ENCODE measurements around the gene CDC14A. TPM values are rescaled to one million over a fixed set of nuclear protein-coding genes. Genes with fewer than 3 reads are reported as not detected.

CDC14A gene
- total RNA-seq, 1 experiment from 2014 or later = 6.6 TPM

DNA sequence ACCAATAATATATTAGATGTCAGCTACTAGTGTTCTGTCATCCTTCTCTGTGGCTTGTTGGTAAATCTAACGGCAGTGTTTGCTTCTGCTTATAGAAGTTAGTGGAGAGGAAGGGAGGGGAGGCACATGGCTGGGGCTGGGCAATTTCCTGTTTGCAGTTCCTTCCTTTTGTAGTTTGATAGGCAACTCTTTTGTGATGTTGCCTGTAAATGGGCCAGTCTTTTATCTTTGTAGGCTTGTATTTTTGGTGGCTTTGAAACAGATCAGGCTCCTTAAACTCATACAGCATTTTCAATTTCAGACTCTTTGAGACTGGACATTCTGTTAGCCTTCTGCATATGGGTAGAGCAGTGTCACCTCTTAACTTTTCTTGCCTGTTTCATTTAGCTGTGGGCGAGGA, 48.1 kb downstream of the CDC14A start:
- TF ChIP-seq POLR2AphosphoS5 (IDR thresholded peaks at IDR 0.05; ENCODE audit: low read depth, low read length) (no peak), TCF7L2 (IDR thresholded peaks at IDR 0.05; ENCODE audit: low read depth, low read length) (no peak), SIN3A (IDR thresholded peaks at IDR 0.05; ENCODE audit: borderline replicate concordance, insufficient read depth, low read depth, low read length) (no peak), REST (IDR thresholded peaks at IDR 0.05; ENCODE audit: insufficient read depth in 1 of 2, low read depth in 2 of 2, low read length in 1 of 2) (no peak)
- TF ChIP-seq, protein P1, sequence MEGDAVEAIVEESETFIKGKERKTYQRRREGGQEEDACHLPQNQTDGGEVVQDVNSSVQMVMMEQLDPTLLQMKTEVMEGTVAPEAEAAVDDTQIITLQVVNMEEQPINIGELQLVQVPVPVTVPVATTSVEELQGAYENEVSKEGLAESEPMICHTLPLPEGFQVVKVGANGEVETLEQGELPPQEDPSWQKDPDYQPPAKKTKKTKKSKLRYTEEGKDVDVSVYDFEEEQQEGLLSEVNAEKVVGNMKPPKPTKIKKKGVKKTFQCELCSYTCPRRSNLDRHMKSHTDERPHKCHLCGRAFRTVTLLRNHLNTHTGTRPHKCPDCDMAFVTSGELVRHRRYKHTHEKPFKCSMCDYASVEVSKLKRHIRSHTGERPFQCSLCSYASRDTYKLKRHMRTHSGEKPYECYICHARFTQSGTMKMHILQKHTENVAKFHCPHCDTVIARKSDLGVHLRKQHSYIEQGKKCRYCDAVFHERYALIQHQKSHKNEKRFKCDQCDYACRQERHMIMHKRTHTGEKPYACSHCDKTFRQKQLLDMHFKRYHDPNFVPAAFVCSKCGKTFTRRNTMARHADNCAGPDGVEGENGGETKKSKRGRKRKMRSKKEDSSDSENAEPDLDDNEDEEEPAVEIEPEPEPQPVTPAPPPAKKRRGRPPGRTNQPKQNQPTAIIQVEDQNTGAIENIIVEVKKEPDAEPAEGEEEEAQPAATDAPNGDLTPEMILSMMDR (IDR thresholded peaks at IDR 0.05) = no peak
- H3K27ac ChIP-seq (ENCODE audit: low read length) = no peak overlapping the region
- intact Hi-C loops (cut with micrococcal nuclease; ENCODE audit: unreplicated experiment) = no loop called here
- ChIA-PET POLR2A (no interaction called here), CTCF (no interaction called here)
- in situ Hi-C loops (cut with HindIII; ENCODE audit: low pct_unique_long_range_greater_than_20kb, low sequenced_read_pairs) = no loop called here
- H3K4me3 ChIP-seq (ENCODE audit: low read depth in 2 of 2, low read length in 2 of 2) = no peak overlapping the region
- H3K4me1 ChIP-seq (ENCODE audit: control insufficient read depth, insufficient read depth, low read length) = no peaks in the 10 kb centered on the region
- ATAC-seq (no peak), DNase-seq (ENCODE audit: low read depth, low spot score) (no peak)
- no peaks in the 10 kb centered on the region for H3K9me3 ChIP-seq (ENCODE audit: control insufficient read depth, insufficient read depth, low read depth, low read length)
- H3K36me3 ChIP-seq (ENCODE audit: control insufficient read depth, insufficient read depth, low read length) = no peaks in the 10 kb centered on the region
- BruUV-seq (replicated peaks) = no TSS peak
- H3K27me3 ChIP-seq (ENCODE audit: control insufficient read depth, insufficient read depth, low read length) = no peaks in the 10 kb centered on the region

DNA sequence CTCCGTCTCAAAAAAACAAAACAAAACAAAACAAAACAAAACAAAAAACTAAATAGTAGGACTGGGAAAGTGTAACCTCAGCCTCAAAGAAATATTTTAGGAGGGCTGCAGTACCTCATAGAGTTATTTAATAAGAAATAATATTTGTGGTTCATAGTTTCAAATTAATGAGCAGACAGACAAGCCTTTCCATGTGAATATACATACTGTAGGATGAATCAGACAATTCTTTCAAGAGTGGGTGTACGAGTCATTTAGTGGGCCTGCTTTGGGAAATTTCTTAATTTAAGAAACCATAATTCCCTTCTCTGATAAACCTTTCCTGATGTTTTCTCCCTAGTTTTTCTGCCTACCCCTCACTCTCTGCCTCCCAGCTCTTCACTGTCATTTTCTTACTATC, 52.5 kb downstream of the CDC14A start:
- intact Hi-C loops (cut with micrococcal nuclease; ENCODE audit: unreplicated experiment) = no loop called here
- ATAC-seq = no peak

More for the DNA sequence above, 52.5 kb downstream of the CDC14A start:
- in situ Hi-C loops (cut with HindIII; ENCODE audit: low pct_unique_long_range_greater_than_20kb, low sequenced_read_pairs) = no loop called here
- H3K27me3 ChIP-seq (ENCODE audit: control insufficient read depth, insufficient read depth, low read length) = no peaks in the 10 kb centered on the region
- TF ChIP-seq POLR2AphosphoS5 (IDR thresholded peaks at IDR 0.05; ENCODE audit: low read depth, low read length) (no peak), SIN3A (IDR thresholded peaks at IDR 0.05; ENCODE audit: borderline replicate concordance, insufficient read depth, low read depth, low read length) (no peak), REST (IDR thresholded peaks at IDR 0.05; ENCODE audit: insufficient read depth in 1 of 2, low read depth in 2 of 2, low read length in 1 of 2) (no peak), TCF7L2 (IDR thresholded peaks at IDR 0.05; ENCODE audit: low read depth, low read length) (no peak)
- TF ChIP-seq, protein P1 (IDR thresholded peaks at IDR 0.05) = no peak
- no TSS peak for BruUV-seq (replicated peaks)
- no peak overlapping the region for H3K4me3 ChIP-seq (ENCODE audit: low read depth in 2 of 2, low read length in 2 of 2)
- ChIA-PET POLR2A (no interaction called here), CTCF (no interaction called here)
- H3K27ac ChIP-seq (ENCODE audit: low read length) = no peak overlapping the region
- no peaks in the 10 kb centered on the region for H3K36me3 ChIP-seq (ENCODE audit: control insufficient read depth, insufficient read depth, low read length)
- DNase-seq (ENCODE audit: low read depth, low spot score) = no peak
- H3K9me3 ChIP-seq (ENCODE audit: control insufficient read depth, insufficient read depth, low read depth, low read length) = no peaks in the 10 kb centered on the region
- H3K4me1 ChIP-seq (ENCODE audit: control insufficient read depth, insufficient read depth, low read length) = no peaks in the 10 kb centered on the region
